Mesodermal cell (in vitro differentiated cells): Measurements from ENCODE around the gene NRF1.

Experiments used
- H3K27ac ChIP-seq: 2 replicates; pipeline ENCODE4 v1.7.0; 2013; ENCODE audit warnings: mild to moderate bottlenecking, low read depth, low read length, moderate library complexity; ENCODE audit not compliant: severe bottlenecking
- H3K36me3 ChIP-seq: 2 replicates; pipeline ENCODE4 v1.7.1; 2013; ENCODE audit warnings: mild to moderate bottlenecking, low read length, moderate library complexity; ENCODE audit not compliant: control insufficient read depth, insufficient read depth
- H3K4me1 ChIP-seq: one replicate; pipeline ENCODE4 v1.7.1; 2013; ENCODE audit warnings: mild to moderate bottlenecking, low read length; ENCODE audit not compliant: insufficient read depth, control insufficient read depth, poor library complexity, severe bottlenecking
- H3K4me3 ChIP-seq: 2 replicates; pipeline ENCODE4 v1.7.0; 2013; ENCODE audit warnings: low read length, control low read depth, mild to moderate bottlenecking; ENCODE audit not compliant: insufficient read depth, poor library complexity, severe bottlenecking; ENCODE audit errors: extremely low read depth
- H3K9me3 ChIP-seq: 2 replicates; pipeline ENCODE4 v1.7.1; 2013; ENCODE audit warnings: mild to moderate bottlenecking, low read length, moderate library complexity; ENCODE audit not compliant: control insufficient read depth
- WGBS, 2 experiments: methylation state at CpG; one replicate each; pipeline ENCODE4 v1.1.5; 2013; ENCODE audit warnings: missing lambda C conversion rate in 2 of 2; ENCODE audit not compliant: insufficient coverage in 2 of 2; 5-methylcytosine and 5-hydroxymethylcytosine counted together

NRF1 gene

DNA sequence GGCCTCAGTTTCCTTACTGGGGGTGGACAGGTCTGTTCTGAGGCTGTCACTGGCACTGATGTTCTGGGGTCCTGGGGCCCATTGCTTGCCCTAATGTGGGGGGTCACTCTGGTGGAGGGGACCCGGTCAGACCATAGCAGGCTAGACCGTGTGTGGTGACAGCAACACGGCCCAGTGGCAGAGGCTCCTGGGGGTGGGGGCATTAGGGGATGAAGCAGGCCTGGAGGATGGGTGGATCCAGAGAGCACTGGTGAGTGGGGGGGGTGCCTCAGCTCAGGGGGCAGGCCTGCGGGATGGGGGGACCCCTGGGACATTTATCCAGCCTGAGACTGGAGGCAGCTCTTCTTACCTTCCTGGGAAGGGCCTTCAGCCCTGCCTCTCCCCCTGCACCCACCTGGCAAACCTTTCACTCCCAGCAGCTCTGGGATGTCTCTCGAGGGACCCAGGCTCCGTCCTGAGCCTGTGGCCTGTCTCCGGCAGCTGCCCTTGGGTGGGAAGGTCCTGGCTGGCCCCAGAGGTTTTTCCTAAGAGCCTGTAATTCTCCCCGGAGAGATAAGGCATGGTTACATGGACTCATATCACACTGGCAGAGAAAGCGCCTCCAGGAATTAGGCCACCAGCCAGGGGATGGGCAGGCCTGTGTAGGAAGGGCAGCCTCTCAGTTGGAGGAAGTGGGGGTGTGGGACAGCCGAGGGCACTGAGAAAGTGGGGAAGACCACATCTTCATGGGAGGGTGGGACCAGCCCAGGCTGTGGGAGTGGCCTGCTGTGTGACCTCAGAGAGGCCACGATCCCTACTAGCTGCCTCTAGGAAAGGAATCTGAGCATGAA, 193.6 kb downstream of the NRF1 start:
- WGBS, 2 experiments = 81 to 92% methylated on average over 5 to 6 of the region's 11 CpGs
- Histone ChIP-seq H3K4me1 (no peaks in the 10 kb centered on the region), H3K9me3 (no peaks in the 10 kb centered on the region), H3K4me3 (no peak overlapping the region), H3K27ac (no peak overlapping the region), H3K36me3 (no peaks in the 10 kb centered on the region)
